KMS-11 (cell line): ENCODE measurements around the gene CAVIN1.
"Not testable (repeated sequence)": the region's sequence is repeated elsewhere in the genome, so short reads cannot be mapped to it uniquely, and the experiment has no call there.

Source experiments
- H2AFZ ChIP-seq: fragments of 200-600 bp; sonication (generic); 2 replicates; pipeline ENCODE4 v1.6.1; 2016; ENCODE audit warnings: antibody characterized with exemption, mixed run types, low read depth
- H3K27ac ChIP-seq: fragments of 200-600 bp; sonication (generic); 2 replicates; pipeline ENCODE4 v1.6.1; 2016; ENCODE audit warnings: mild to moderate bottlenecking, mixed run types
- H3K27me3 ChIP-seq: fragments of 200-600 bp; sonication (generic); 2 replicates; pipeline ENCODE4 v1.6.1; 2017; ENCODE audit warnings: mild to moderate bottlenecking, low read depth, mixed run types, moderate library complexity; ENCODE audit not compliant: insufficient read depth
- H3K36me3 ChIP-seq: fragments of 200-600 bp; sonication (generic); 2 replicates; pipeline ENCODE4 v1.6.1; 2017; ENCODE audit warnings: mild to moderate bottlenecking, mixed run types; ENCODE audit not compliant: insufficient read depth
- H3K4me1 ChIP-seq: fragments of 200-600 bp; sonication (generic); 2 replicates; pipeline ENCODE4 v1.6.1; 2016; ENCODE audit warnings: mild to moderate bottlenecking, low read depth, mixed run types; ENCODE audit not compliant: poor library complexity, severe bottlenecking
- H3K4me2 ChIP-seq: fragments of 200-600 bp; sonication (generic); 2 replicates; pipeline ENCODE4 v1.7.0; 2016; ENCODE audit warnings: mild to moderate bottlenecking, mixed run types
- H3K4me3 ChIP-seq: fragments of 200-600 bp; sonication (generic); IDR thresholded peaks from 2 replicates; pipeline ENCODE4 v1.6.1; 2017; ENCODE audit warnings: low read depth, low read length, mixed read lengths; ENCODE audit not compliant: insufficient read depth
- H3K79me2 ChIP-seq: fragments of 200-600 bp; sonication (generic); 2 replicates; pipeline ENCODE4 v1.6.1; 2016; ENCODE audit warnings: low read depth, mixed run types; ENCODE audit not compliant: insufficient read depth
- H3K9ac ChIP-seq: fragments of 200-600 bp; sonication (generic); 2 replicates; pipeline ENCODE4 v1.6.1; 2016; ENCODE audit warnings: mild to moderate bottlenecking, mixed run types
- H4K20me1 ChIP-seq: fragments of 200-600 bp; sonication (generic); 2 replicates; pipeline ENCODE4 v1.6.1; 2016; ENCODE audit warnings: mild to moderate bottlenecking, mixed run types; ENCODE audit not compliant: insufficient read depth
- CTCF ChIP-seq: fragments of 200-600 bp; sonication (generic); conservative IDR thresholded peaks from 2 replicates; pipeline ENCODE4 v1.6.1; 2017; ENCODE audit warnings: low read depth, mild to moderate bottlenecking, antibody characterized with exemption, low read length, moderate library complexity, mixed read lengths

Gene CAVIN1

DNA sequence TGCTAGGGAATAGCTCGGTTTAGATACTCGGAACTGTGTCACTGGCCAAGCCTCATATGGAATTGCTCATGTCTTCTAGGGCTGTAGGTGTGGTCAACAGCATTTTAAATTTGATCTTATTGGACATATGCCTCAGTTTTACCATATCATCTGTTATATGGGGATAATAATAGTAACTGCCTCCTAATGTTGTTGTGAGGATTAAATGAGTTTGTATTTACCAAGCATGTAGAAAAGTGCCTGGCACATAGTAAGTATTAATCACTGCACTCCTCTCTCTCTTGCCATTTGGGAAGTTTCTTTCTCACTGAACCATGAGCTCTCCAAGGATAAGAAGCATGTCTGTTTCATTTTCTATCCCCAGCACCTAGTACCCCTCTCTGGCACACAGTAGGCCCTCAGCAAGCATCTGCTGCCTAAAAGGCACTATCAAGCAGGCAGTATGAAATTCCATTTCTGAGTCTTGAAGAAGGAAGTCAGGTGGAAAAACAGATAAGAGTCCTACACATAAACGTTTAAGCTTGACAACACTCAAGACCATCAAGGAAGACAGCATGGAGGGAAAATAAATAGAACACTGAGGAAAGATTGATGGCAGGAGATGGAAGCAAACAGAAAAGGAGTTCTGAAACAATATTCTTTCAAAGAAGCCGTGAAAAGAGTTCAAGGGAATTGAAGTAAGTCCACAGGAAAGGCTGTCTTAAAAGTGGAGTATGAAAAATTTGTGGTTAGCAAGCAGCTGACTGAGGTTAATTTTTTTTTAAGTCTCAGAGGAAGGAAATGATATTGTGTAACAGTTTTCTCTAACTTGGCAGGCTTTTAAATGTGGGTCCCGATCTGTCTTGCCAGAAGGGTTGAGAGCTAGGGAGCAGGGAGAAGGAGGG, 33.4 kb upstream of the CAVIN1 start:
- Histone ChIP-seq H3K36me3 (no peaks in the 10 kb centered on the region), H3K9ac (peak overlapping the region; percentile 1; the same call in 1 of the 2 replicates), H3K4me3 (no peak overlapping the region), H3K4me1 (peaks cover 52% of the 10 kb centered on the region), H3K27ac (peak overlapping the region; percentile 93; the same call in 1 of the 2 replicates), H3K27me3 (no peaks in the 10 kb centered on the region), H3K4me2 (peak overlapping the region; percentile 94), H2AFZ (no peak overlapping the region), H3K79me2 (peaks cover 14% of the 10 kb centered on the region), H4K20me1 (no peaks in the 10 kb centered on the region)
- no peak for TF ChIP-seq CTCF

GRCh38 chr17:42454987-42455386, 31.9 kb upstream of the CAVIN1 start:
- not testable (repeated sequence) for H3K4me2 ChIP-seq, H3K27me3 ChIP-seq, H3K27ac ChIP-seq, H3K79me2 ChIP-seq, H3K9ac ChIP-seq, H2AFZ ChIP-seq, H3K4me3 ChIP-seq, H3K36me3 ChIP-seq, H4K20me1 ChIP-seq
- H3K4me1 ChIP-seq = peaks cover 38% of the 10 kb centered on the region

- Histone ChIP-seq H3K36me3 (no peaks in the 10 kb centered on the region), H2AFZ (no peak overlapping the region), H3K27ac (no peak overlapping the region), H3K79me2 (no peaks in the 10 kb centered on the region), H3K4me1 (peaks cover 37% of the 10 kb centered on the region), H3K4me3 (no peak overlapping the region), H3K4me2 (no peak overlapping the region), H3K9ac (no peak overlapping the region), H4K20me1 (no peaks in the 10 kb centered on the region), H3K27me3 (no peaks in the 10 kb centered on the region)
- TF ChIP-seq CTCF = no peak
Observed at GRCh38 chr17:42453439-42453838, 30.4 kb upstream of the CAVIN1 start.

DNA sequence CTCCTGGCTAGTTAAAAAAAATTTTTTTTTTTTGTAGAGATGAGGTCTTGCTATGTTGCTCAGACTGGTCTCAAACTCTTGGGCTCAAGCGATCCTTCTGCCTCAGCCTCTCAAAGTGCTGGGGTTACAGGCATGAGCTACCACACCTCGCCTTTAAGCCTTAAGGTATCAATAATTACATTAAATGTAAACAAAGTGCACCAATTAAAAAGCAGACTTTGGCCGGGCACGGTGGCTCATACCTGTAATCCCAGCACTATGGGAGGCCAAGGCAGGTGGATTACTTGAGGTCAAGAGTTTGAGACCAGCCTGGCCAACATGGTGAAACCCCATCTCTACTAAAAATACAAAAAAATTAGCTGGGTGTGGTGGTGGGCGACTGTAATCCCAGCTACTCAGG, 28.2 kb upstream of the CAVIN1 start:
- not testable (repeated sequence) for H3K27me3 ChIP-seq, H2AFZ ChIP-seq, H3K27ac ChIP-seq, H3K4me3 ChIP-seq, H3K79me2 ChIP-seq, H3K36me3 ChIP-seq, H4K20me1 ChIP-seq, H3K9ac ChIP-seq, H3K4me2 ChIP-seq
- H3K4me1 ChIP-seq = peaks cover 16% of the 10 kb centered on the region

DNA sequence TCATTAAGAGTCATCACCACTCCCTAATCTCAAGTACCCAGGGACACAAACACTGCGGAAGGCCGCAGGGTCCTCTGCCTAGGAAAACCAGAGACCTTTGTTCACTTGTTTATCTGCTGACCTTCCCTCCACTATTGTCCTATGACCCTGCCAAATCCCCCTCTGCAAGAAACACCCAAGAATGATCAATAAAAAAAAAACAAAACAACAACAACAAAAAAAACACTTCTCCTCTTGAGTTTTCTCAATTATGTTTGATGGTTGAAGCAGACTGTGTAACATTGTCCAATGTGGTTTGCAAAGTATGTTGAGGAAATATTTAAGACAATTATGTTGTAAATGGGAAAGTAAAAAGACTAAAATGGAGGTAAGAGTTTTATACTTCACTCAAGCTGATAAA, 26.8 kb upstream of the CAVIN1 start:
- H3K79me2 ChIP-seq, H3K27ac ChIP-seq, H3K4me1 ChIP-seq: not testable (repeated sequence)

GRCh38 chr17:42449176-42449575, 26.1 kb upstream of the CAVIN1 start:
- H3K4me1 ChIP-seq, H3K4me2 ChIP-seq, H3K9ac ChIP-seq, H3K27ac ChIP-seq, H3K79me2 ChIP-seq, H3K36me3 ChIP-seq, H2AFZ ChIP-seq, H3K27me3 ChIP-seq, H4K20me1 ChIP-seq, H3K4me3 ChIP-seq: not testable (repeated sequence)

More for the DNA sequence above, 26.8 kb upstream of the CAVIN1 start:
- H2AFZ ChIP-seq, H4K20me1 ChIP-seq, H3K4me2 ChIP-seq, H3K27me3 ChIP-seq, H3K9ac ChIP-seq, H3K36me3 ChIP-seq, H3K4me3 ChIP-seq: not testable (repeated sequence)
